PC-9 (cell line): ENCODE results near the gene MACROD2.

Experiments used
- CTCF ChIP-seq: fragments of 200-600 bp; sonication (generic); conservative IDR thresholded peaks from 2 replicates; pipeline ENCODE4 v1.6.1; 2017; ENCODE audit warnings: mixed run types, antibody characterized with exemption, mild to moderate bottlenecking, moderate library complexity
- EZH2 ChIP-seq: fragments of 200-600 bp; sonication (generic); IDR thresholded peaks from 2 replicates; pipeline ENCODE4 v1.8.0; 2017; ENCODE audit warnings: antibody characterized with exemption, low read depth

GRCh38 chr20:15565786-15566185, 1570.5 kb downstream of the MACROD2 start:
- TF ChIP-seq CTCF (no peak), EZH2 (no peak)
